NOMO-1 treated with DMSO at 0.1 percent for 48 hours (cell line): Measurements from ENCODE around the gene C2orf76.

Experiments
- DNase-seq: peaks from one replicate; lab custom pipeline; 2025; ENCODE audit not compliant: unreplicated experiment; lab: John Stamatoyannopoulos, UW

C2orf76 gene

DNA sequence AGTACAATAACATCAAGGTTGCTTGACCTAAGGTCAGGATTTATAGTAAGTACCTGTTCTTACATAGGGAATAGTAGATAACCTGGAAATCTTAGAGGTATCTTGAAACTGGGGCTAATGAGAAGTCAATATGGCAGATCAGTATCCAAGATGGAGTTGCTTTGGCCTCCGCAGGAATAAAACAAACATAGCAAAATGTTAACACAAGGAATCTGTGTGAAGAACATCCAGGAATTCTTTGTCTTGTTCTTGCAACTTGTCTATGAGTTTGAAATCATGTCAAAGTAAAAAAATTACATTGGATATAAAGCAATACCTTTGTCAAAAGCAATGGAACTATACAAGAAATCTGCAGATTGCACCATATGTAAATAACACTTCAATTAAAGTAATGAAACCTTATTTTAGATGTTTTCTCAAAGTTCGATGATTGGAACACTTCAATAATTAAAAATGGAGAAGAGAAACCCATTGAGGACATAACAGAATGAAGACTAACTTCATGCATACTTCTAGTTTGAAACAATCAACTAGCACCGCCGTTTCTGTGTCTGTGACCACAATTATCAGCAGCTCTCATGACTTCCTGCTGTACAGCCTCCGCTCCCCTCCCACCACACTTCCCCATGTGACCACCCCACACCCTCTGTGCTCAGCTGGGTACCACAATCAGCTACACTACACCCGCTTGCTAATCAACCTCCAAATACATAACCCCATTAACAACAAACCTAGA lies 27.6 kb downstream of the C2orf76 start:
- peak; percentile 79 for DNase-seq

GRCh38 chr2:119338272-119338671 lies 28.4 kb downstream of the C2orf76 start:
- DNase-seq = peak; percentile 47

DNA sequence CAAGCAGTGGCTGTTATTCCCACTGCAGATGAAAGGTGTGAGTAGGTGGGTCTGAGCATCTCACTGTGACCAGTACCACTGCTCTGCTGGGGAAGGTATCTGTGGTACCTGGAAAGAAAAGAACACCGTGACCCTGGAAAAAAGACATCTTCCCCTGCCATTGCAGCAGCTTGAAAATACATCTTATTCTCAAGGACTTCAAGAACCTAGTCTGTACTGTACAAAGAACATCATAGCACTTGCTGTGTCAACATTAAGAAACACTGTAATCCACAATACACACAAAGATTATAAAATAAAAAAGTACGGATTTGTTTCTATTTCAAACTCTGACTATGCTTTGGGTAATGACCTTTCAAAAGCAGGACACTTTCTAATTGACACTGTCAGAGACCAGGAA lies 28.9 kb downstream of the C2orf76 start:
- DNase-seq = no peak

DNA sequence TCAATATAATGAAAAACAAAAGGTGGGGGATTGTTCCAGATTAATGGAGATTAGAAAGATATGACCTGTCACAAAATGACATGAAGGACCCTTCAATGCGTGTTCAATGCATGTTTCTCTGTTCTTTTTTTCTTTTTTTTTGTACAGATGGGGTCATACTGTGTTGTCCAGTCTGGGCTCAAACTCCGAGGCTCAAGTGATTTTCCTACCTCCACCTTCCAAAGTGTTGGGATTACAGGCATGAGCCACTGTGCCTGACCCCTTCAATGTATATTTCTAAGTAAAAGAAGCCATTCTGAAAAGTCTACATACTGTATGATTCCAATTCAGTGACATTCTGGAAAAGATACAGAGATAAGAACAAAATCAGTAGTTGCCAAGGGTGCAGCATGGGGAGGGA lies 32.8 kb downstream of the C2orf76 start:
- DNase-seq = no peak

DNA sequence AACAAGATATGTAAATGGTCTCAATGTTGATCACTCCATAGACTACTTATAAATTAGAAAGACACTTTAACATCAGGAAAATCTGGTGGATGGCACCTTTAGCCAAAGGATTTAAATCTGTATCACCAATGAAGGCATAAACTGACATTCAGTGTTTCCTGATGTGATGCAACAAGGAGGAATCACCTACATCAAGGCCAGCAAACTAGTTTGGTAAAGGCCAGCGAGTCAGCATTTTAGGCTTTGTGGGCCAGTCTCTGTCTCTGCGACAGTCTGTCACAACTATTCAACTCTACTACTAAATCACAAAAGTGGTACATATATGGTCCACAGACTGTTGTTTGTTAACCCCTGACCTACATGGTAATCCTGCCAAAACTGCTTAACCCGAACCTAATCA lies 33.3 kb downstream of the C2orf76 start:
- peak; percentile 27 for DNase-seq

DNA sequence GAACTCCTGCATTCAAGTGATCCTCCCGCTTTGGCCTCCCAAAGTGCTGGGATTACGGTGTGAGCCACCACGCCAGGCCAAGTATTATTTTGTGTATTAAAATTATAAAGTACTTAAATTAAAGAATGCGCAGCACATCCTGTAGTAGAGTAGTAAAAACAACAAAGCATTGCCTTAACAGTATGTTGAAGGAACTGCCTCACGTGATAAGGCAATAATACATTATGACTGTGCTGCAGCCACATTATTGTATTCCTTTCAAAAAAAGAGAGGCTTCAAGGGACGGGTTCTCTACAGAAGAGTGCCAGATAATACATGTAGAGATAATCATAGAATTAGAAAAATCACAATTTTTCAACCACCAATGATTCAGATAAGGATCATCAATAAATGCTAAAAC lies 33.7 kb downstream of the C2orf76 start:
- no peak for DNase-seq

DNA sequence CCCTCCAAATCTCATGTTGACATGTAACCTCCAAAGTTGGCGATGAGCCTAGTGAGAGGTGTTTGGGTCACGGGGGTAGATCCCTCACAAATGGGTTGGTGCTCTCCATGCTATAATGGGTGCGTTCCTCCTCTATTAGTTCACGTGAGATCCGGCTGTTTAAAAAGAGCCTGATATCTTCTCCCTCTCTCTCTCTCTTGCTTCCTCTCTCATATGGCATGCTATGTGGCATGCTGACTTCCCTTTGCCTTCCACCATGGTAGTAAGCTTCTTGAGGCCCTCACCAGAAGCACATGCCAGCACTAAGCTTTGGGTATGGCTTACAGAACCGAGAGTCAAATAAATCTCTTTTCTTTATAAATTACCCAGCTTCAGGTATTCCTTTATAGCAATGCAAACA lies 39.2 kb downstream of the C2orf76 start:
- DNase-seq = peak; percentile 9

DNA sequence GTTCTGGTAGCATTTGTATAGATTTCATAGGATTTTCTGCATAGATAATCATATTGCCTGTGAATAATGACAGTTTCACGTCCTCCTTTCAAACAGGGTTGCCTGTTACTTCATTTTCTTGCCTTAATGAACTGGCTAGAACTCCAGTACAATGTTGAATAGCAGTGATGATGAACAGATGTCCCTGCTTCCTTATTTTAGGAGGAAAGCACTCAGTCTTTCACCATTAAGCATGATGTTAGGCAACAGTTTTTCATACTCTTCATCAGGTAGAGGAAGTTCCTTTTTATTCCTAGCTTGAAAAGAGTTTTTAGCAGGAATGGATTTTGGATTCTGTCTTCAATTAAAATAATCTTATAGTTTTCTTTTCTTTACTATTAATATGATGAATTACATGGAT lies 39.7 kb downstream of the C2orf76 start:
- DNase-seq = peak; percentile 92

DNA sequence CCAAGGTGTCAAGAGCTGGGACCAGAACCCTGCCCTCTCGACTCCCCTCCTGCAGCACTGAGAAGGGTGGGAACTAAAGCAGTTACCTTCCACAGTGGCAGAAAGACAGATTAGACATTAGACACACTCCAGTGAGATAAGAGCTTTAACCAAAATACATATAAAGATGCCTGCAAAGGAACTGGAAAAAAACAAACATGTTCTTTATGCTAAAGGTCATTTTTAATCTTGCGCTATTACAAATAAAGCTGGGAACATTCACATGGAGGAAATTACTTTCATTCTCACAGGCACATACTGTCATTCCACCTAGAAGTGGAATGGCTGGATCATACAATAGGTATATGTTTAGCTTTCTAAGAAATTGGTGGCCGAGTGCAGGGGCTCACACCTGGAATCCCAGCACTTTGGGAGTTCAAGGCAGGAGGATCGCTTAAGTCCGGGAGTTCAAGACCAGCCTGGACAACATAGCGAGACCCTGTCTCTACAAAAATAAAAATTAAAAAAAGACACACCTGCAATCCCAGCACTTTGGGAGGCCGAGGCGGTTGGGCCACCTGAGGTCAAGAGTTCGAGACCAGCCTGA lies 41.9 kb downstream of the C2orf76 start:
- no peak for DNase-seq

DNA sequence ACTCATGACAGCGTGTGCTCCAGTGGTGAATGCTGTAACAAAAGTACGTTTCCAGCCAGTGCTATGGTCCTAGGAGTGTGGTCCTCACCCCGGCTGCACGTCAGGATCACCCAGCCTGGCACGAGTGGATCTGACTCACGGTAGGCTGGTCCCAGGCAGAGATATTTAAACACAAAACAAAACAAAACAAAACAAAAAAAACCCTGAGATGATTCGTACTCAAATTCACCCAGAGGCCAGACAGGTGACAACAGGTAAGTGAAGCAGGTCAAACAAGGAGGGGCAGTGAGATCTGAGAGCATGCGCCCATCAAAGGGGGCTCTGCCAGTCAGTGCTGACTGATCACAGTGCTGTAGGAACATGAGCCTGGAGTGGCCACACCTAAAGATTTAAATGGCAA lies 43.2 kb downstream of the C2orf76 start:
- DNase-seq = no peak

- DNase-seq = no peak
These were observed 47.0 kb downstream of the C2orf76 start for GRCh38 chr2:119319593-119319992.

DNA sequence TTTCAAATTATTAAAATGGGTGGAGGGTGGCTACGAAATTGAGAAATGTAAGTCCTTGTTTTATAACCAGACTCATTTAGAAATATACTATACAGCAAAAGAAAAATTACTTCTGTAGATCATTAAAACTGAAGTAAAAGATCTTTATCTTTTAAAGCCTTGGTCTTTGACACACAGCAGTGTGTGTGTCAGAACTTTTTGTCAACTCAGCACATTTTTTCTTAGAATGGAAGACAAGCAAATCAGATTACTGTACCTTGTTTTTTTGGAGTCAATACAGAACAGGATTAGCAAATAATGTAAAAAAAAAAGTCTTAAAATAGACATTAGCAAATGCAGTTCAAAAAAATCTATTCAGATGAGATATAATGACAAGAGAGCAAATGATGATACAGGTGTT lies 49.1 kb downstream of the C2orf76 start:
- no peak for DNase-seq

- no peak for DNase-seq
These were observed 50.6 kb downstream of the C2orf76 start for GRCh38 chr2:119316066-119316465.

GRCh38 chr2:119315241-119315925 lies 51.3 kb downstream of the C2orf76 start:
- no peak for DNase-seq

- no peak for DNase-seq
These were observed 54.8 kb downstream of the C2orf76 start for GRCh38 chr2:119311831-119312230.

GRCh38 chr2:119311371-119311770 lies 55.3 kb downstream of the C2orf76 start:
- DNase-seq = no peak

DNA sequence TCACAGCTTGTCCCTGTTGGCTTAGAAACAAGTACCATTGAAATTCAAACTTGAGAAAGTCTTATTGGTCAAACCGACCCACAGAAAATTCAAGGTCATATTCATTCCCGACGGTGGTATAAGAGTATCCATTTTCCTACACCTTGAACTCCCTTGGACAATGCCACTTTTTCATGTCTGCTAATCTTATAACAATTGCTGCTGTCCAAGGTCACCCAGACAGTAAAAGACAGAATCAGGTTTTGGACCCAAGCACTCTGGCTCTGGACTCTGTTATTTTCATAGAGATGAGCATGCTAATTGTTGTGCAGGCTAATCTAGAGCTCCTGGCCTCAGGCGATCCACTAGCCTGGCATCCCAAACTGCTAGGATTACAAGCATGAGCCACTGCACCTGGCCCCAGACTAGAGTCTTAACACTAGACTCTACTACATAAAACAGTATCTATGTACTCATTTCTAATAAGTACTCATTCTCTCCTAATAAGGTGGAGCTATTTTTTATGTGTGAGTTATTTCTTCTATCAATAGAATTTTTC lies 57.8 kb downstream of the C2orf76 start:
- DNase-seq = no peak

DNA sequence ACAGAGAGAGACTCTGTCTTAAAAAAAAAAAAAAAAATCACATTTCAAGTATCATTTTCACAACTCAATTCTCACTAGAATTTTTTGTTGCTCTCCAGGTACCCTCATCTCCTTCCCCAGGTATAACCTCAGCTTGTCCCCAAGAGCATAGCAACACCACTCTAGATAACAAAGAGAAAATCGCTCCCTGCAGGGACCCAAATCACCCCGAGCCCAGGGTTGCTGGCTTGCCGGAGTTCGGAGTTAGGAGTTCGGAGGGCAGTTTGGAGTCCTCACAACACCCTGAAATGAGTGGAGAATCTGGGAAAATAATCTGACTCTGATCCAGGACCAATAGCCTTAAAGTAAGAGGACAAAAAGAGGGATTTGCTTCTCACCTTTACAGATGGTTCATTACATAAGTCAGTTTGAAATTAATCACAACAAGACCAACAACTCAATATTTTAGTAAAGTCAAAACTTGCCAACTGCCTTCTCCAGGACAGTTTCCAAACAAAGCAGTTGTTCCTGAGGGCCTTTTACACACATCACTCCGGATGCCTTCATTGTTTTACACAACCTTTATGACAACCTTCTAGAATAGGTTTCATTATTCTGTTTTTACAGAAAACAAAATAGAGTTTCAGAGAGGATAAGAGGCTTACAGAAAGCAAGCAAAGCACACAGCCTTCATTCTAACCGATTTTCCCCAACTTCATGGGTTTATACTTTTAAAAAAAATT lies 59.1 kb downstream of the C2orf76 start:
- DNase-seq = no peak

- DNase-seq = no peak
These were observed 60.4 kb downstream of the C2orf76 start for GRCh38 chr2:119306196-119306590.

DNA sequence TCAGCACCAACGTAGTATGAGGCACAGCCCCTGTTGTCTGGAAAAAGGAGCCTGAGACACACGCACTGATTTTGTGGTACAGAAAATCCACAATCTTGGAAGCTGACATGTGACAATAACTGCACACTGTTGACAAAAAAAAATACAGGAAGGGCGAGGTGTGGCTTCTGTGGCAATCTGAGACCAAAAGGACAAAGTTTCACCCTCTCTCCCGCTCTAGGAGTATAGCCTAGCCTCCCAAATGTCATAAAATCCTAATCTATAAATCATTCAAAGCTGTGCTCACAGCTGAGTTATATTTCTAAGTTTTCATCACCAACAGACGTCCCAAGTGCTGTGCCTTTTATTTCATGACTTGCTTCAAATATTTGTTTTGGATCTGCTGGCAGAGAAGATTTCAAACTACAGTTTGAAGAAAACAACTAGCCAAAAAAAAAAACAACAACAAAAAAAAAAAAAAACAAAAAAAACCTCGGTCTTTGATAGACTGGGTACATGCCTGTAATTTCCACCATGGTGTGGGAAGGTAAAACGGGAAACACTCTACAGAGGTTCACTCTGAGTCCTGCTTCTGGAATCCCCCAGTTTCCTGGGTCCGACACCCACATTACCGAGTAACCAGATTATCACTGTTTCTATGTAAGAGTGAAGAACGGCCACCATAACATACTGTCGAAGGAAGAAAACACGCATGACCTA lies 61.0 kb downstream of the C2orf76 start:
- DNase-seq = no peak

GRCh38 chr2:119304847-119305246 lies 61.8 kb downstream of the C2orf76 start:
- DNase-seq = no peak
